Left renal cortex interstitium (tissue), 4 donors: ENCODE data around the gene PLCB1. TPM values are rescaled to one million over a fixed set of nuclear protein-coding genes. Genes with fewer than 3 reads are reported as not detected.

Experiments
- DNase-seq, 4 donors: peaks; one replicate each; pipeline ENCODE4 v3.0.0-alpha.2; 2013; ENCODE audit warnings: low read depth in 4 of 4, low spot score in 2 of 4, missing footprints in 1 of 4
- polyA plus RNA-seq, 4 donors: library from polyadenylated mRNA; unstranded; fragments of 120-200 nt; gene quantifications; one replicate each; pipeline ENCODE4 v1.2.1, GENCODE V29; 2013; ENCODE audit not compliant: insufficient read length in 4 of 4

PLCB1 gene
- polyA plus RNA-seq, 4 donors, result 35.5 to 66.8 (median 41.4) TPM

GRCh38 chr20:8208226-8208625 is 76.2 kb downstream of the PLCB1 start:
- DNase-seq, result no peak

- no peak for DNase-seq
Measured at GRCh38 chr20:8209061-8209460, 77.0 kb downstream of the PLCB1 start.

GRCh38 chr20:8210749-8211148 is 78.7 kb downstream of the PLCB1 start:
- DNase-seq, result no peak

GRCh38 chr20:8212286-8212685 is 80.2 kb downstream of the PLCB1 start:
- no peak for DNase-seq

GRCh38 chr20:8213270-8213669 is 81.2 kb downstream of the PLCB1 start:
- DNase-seq, result no peak

GRCh38 chr20:8213831-8214587 is 81.9 kb downstream of the PLCB1 start:
- DNase-seq, result no peak

- DNase-seq, result peak in 3 of 4 donors; percentile 15 to 24 (median 16)
Measured at GRCh38 chr20:8215361-8215781, 83.3 kb downstream of the PLCB1 start.

GRCh38 chr20:8216375-8217200 is 84.5 kb downstream of the PLCB1 start:
- no peak for DNase-seq

GRCh38 chr20:8218861-8219260 is 86.8 kb downstream of the PLCB1 start:
- DNase-seq, result no peak

GRCh38 chr20:8219403-8219802 is 87.3 kb downstream of the PLCB1 start:
- no peak for DNase-seq

- DNase-seq, result no peak
Measured at GRCh38 chr20:8220716-8221115, 88.7 kb downstream of the PLCB1 start.

- no peak for DNase-seq
Measured at GRCh38 chr20:8221887-8222419, 89.9 kb downstream of the PLCB1 start.

GRCh38 chr20:8223091-8223870 is 91.2 kb downstream of the PLCB1 start:
- DNase-seq, result no peak

GRCh38 chr20:8225658-8226057 is 93.6 kb downstream of the PLCB1 start:
- DNase-seq, result no peak

- no peak for DNase-seq
Measured at GRCh38 chr20:8226106-8226505, 94.0 kb downstream of the PLCB1 start.

- DNase-seq, result no peak
Measured at GRCh38 chr20:8227293-8227692, 95.2 kb downstream of the PLCB1 start.

- DNase-seq, result no peak
Measured at GRCh38 chr20:8228315-8228714, 96.2 kb downstream of the PLCB1 start.

- DNase-seq, result no peak
Measured at GRCh38 chr20:8229090-8229489, 97.0 kb downstream of the PLCB1 start.

- no peak for DNase-seq
Measured at GRCh38 chr20:8231038-8231437, 99.0 kb downstream of the PLCB1 start.

- DNase-seq, result no peak
Measured at GRCh38 chr20:8232332-8232731, 100.3 kb downstream of the PLCB1 start.

GRCh38 chr20:8234580-8234979 is 102.5 kb downstream of the PLCB1 start:
- no peak for DNase-seq
